GM12801 (cell line): ENCODE data around the gene SH3TC1.

ENCODE experiments used
- CTCF ChIP-seq: IDR thresholded peaks from one replicate; pipeline ENCODE4 v1.5.1; 2011; ENCODE audit warnings: control low read depth; ENCODE audit not compliant: insufficient read length; ENCODE audit errors: extremely low read depth

Gene SH3TC1

GRCh38 chr4:8289956-8290700 lies 91.0 kb downstream of the SH3TC1 start:
- TF ChIP-seq CTCF, result no peak

GRCh38 chr4:8290701-8290970 lies 91.5 kb downstream of the SH3TC1 start:
- no peak for TF ChIP-seq CTCF
